ENCODE results near the gene ATP4B.
"Not testable (repeated sequence)": the region's sequence is repeated elsewhere in the genome, so short reads cannot be mapped to it uniquely, and the experiment has no call there.

ATP4B gene

GRCh38 chr13:113623491-113624234, 34.3 kb downstream of the ATP4B start:
- DNase-seq: no peak

DNA sequence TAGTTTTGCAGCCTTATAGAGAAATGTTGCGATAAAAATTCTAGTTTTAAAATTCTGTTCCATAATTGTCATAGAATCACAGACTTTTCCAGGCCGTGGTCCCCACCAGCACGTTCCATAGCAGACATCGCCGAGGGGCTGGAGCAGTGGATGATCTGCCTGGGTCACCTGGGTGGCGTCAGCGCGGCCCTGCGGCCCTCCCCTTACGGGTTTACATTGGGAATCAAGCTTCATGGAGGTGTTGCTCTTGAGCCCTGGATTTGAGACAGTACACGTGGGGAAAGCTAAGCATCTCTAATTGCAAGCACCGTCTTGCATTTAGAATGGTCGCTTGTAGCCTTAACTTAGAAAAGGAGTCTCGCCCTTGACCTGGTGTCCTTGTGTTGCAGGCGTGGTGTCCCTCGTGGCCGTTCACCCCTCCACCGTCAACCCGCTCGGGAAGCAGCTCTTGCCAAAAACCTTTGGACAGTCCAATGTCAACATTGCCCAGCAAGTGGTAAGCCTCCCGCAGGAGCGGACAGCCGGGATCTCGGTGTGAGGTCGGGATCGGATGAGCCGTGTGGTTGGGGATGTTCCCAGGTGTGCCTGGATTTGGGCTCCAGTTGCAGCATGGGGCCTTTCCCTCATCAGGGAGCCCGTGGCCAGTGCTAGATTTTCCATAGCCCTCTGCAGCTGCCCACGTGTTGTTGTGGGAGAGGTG, 35.1 kb downstream of the ATP4B start:
- DNase-seq: no peak

GRCh38 chr13:113621986-113622550, 35.9 kb downstream of the ATP4B start:
- not testable (repeated sequence) for DNase-seq

DNA sequence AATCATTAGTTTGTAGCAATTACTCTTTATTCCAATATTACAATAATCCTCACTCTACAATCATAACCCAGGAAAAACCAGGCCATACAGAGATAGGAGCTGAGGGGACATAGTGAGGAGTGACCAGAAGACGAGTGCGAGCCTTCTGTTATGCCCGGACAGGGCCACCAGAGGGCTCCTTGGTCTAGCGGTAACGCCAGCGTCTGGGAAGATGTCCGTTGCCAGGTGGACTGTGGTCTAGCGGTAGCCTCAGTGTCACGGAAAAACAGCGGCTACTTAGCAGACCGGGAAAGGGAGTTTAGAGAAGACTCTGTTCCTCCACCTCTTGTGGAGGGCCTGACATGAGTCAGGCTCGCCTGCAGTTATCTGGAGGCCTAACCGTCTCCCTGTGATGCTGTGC, 36.5 kb downstream of the ATP4B start:
- DNase-seq: not testable (repeated sequence)

- DNase-seq: no peak
Observed at GRCh38 chr13:113621046-113621445, 37.0 kb downstream of the ATP4B start.

GRCh38 chr13:113620036-113620796, 37.8 kb downstream of the ATP4B start:
- DNase-seq: no peak

DNA sequence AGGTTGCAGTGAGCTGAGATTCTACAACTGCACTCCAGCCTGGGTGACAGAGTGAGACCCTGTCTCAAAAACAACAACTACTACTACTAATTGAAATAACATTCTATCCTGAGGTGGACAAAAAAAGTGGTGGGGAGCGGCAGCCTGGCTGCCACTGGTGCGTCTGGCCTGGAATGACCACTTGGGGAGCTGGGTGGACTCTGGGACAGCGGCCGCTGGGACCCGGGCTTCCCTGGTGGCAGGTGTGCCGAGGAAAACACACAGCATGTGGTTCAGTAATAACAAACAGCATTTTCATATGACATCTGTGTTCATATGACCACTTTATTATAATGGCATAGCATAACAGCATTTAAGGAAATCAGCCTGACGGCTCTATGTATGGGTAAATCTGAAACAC, 39.5 kb downstream of the ATP4B start:
- no peak for DNase-seq

DNA sequence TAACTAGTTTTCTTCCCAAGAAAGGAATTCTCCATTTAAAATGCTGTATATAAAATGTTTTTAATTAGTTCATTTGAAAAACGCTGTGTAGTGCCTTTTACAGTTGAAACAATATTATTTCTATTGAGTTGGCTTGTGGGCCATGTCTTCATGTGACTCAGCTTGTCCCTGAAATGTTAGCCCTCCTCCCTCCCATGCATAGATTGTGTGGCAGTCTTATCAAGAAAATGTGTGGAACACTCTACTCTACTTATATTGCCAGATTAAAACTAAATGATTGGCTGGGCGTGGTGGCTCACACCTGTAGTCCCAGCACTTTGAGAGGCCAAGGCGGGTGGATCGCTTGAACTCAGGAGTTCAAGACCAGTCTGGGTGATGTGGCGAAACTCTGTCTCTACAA, 40.0 kb downstream of the ATP4B start:
- no peak for DNase-seq

DNA sequence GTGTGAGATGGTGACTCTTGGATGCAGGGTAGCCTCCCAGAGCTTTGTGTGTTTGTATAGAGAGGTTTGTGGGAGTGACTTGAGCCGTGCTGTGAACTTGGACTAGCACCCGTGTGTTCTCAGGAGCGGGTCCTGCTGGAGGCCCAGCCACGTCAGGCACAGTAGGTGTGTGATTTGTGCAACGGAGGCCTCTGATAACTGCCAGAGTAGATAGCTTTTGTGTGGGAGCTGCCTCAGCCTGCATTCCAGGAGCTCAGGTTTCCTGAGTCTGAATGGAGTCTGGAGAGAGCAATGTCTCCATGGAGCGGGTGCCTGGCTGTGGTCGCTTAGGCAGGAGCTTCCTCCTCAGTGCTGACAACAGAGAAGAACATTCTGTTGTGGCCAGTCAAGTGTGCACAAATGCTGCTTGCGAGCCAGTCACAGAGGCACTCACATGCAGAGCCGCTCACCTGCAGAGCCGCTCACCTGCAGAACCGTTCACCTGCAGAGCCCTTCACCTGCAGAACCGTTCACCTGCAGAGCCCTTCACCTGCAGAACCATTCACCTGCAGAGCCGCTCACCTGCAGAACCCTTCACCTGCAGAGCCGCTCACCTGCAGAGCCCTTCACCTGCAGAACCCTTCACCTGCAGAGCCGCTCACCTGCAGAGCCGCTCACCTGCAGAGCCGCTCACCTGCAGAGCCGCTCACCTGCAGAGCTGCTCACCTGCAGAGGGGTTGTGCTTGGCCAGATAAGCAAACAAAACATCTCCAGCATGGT, 40.8 kb downstream of the ATP4B start:
- no peak for DNase-seq

GRCh38 chr13:113616281-113616906, 41.6 kb downstream of the ATP4B start:
- DNase-seq: no peak

DNA sequence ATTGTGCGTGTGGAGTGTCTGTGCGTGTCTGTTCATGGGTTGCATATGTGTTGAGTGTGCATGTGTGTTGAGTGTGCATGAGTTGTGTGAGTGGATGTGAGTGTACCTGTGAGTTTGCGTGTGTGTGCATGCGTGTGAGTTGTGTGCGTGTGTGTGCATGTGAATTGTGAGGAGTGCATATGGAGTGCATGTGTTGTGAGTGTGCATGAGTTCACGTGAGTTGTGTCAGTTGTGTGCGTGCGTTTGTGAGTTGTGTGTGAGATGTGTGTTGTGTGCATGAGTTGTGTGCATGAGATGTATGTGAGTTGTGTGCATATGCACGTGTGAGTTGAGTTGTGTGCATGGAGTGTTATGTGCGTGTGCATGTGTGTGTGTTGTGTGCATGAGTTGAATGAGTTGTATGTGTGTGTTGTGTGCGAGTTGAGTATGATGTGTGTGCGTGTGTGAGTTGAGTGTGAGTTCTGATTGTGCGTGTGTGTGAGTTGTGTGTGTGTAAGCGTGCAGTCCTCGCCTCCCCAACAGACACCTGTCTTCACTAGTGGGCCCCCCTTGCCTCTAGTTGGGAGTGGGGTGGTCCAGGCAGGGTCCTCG, 44.1 kb downstream of the ATP4B start:
- DNase-seq: no peak

DNA sequence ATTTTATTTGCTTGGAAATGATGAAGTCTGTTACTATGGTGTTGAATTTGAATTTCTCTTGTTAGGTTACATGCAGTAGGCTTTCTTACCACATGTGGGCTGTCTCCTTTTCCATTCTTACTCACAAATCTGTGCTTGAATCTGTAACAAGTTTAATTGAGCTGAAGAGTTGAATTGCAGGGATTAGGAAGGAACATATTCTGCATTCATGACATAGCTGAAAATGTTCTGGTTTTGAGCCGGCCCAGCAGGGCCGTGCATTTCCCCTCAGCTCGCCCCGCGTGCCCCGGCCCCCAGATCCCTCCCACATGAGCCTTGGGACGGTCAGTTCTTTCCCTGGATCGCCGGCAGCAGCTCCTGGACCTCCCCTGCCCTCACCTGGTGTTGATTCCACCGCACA, 45.4 kb downstream of the ATP4B start:
- DNase-seq: no peak

DNA sequence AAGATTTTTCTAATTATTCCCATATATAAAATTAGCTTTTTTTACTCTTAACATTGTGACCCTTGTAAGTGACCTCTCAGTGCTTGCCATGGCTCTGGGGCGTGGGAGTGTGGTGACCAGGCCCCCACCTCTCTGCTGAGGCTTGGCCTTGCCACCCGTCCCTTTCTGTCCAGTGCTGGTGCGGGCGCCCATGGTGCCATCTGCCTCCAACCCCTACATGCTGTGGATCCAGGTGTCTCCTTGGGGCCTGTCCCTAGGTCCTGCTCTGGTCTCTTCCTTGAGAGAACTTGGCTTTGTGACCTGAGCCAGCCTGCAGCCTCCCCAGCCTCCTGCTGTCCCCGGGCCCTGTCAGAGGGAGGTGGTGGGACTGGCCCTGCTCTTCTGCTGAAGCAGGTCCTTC, 46.0 kb downstream of the ATP4B start:
- DNase-seq: no peak

DNA sequence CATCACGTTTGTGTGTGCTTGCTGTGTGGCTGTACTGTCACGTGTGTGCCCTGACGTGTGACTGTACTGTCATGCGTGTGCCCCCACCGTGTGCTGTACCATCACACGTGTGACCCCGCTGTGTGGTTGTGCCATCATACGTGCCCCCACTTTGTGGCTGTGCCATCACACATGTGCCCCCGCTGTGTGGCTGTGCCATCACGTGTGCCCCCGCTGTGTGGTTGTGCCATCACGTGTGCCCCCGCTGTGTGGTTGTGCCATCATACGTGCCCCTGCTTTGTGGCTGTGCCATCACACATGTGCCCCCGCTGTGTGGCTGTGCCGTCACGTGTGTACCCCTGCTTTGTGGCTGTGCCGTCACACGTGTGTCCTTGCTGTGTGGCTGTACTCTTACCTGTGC, 47.7 kb downstream of the ATP4B start:
- DNase-seq: no peak

DNA sequence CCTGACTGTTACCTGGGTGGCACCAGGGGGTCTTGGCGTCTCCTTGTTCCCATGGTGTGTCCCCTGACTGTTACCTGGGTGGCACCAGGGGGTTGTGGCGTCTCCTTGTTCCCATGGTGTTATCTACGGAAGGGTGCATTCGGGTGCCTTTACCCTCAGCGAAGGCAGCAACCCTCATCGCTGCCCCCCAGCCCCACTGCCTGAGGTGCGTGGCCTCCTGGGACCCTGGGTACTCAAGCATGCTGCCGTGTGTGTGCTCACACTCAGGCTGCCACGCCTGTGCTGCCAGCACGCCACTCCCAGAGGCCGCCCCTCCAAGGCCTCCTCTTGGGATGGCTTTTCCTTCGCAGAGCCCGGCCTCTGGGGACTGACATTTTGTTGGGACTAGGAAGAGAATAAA, 48.4 kb downstream of the ATP4B start:
- no peak for DNase-seq

GRCh38 chr13:113608967-113609533, 48.9 kb downstream of the ATP4B start:
- no peak for DNase-seq

DNA sequence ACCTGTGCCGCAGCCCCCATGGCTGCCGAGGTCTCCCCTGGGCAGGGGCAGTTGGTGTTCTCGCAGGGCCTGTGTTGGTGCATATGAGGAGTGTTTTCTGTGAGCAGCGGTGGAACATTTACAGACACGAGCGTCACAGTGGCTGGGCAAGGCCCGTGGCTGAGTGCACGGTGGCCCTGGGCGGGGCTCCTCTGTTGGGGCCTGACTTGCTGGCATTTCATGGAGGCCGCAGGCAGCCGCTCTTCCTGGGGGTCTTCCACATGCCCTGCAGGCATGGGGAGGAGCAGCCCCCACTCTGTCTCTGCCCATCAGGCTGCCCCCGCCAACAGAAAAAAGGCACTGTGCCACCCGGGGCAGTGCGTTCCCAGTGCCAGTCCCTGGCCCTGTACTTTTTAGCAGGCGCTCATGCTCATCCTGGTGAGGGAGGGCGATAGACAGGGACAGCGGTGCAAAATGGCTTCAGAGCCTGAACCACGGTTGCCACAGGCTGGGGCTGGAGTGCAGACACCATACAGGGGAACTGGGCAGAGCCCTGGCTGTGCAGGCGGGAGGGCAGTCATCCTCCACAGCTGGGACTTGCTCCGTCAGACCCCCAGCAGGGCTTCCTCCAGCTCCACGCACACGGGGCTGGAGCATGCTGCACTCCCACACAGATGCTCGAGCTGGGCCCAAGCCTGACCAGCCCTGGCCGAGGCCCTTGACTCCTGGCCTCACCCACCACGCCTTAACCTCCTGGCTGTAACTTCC, 49.9 kb downstream of the ATP4B start:
- DNase-seq: no peak

DNA sequence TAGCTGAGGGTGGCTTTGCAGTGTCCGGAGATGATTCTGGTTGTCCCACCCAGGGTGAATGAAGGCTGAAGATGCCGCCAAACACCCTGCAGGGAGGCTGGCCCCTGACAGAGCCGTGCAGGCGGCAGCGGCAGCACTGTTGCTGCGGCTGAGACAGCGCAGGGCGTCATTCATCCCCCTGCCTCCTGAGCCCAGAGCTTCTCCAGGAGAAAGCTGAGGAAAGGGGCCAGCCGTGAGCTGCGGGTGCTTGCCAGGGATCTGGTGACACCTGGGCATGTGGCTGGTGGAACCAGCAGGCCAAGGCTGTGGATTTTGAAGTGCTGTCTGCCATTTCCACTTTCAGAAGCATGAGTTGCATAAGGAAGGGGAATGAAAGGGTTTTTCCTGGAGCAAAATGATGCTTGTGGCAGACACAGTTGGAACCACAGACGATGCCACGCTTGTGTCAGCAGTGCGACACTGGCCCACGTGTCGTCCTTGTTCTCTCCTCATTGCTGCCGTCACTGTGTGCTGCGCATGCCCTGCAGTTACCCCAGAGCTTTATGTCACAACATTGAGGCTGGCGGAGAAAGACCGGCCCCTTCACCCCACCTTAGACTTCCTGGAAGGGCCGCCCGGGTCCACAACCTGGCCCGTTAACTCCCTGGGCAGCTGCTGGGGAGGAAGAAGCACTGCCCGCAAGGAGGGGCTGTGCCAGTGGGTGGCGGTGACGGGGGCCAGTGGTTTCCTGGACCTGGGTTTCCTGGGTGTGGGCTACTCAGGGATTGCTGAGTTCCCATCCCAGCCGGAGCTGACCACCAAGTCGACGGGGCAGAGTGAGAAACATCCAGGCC, 50.7 kb downstream of the ATP4B start:
- DNase-seq: no peak

GRCh38 chr13:113605866-113606438, 52.0 kb downstream of the ATP4B start:
- no peak for DNase-seq
